Stimulated activated naive CD4-positive, alpha-beta T cell (primary cell): Measurements from ENCODE around the gene UBE4B.
"Not testable (repeated sequence)": the region's sequence is repeated elsewhere in the genome, so short reads cannot be mapped to it uniquely, and the experiment has no call there.

Experiments used
- DNase-seq, 6 experiments: peaks; one replicate each; lab custom pipeline; 2025; lab: John Stamatoyannopoulos, UW

The UBE4B gene

GRCh38 chr1:10032590-10033358 lies at the start of gene UBE4B:
Gene UBE4B, plus strand, starts transcription at chr1:10032958. Its CDS starts 713 bp downstream, at chr1:10033671.
- DNase-seq = peak; percentile 96 to 100 (median 98)

GRCh38 chr1:9984253-9984652 lies 48.5 kb upstream of the UBE4B start:
- DNase-seq = no peak

- no peak for DNase-seq
Observed at GRCh38 chr1:9985001-9985400, 47.8 kb upstream of the UBE4B start.

- no peak for DNase-seq
Observed at GRCh38 chr1:9989773-9990172, 43.0 kb upstream of the UBE4B start.

GRCh38 chr1:9990944-9991343 lies 41.8 kb upstream of the UBE4B start:
- no peak for DNase-seq

- DNase-seq = no peak
Observed at GRCh38 chr1:9992910-9993309, 39.8 kb upstream of the UBE4B start.

- DNase-seq = no peak
Observed at GRCh38 chr1:9993561-9994075, 39.1 kb upstream of the UBE4B start.

- no peak for DNase-seq
Observed at GRCh38 chr1:9996624-9997582, 35.9 kb upstream of the UBE4B start, which contains the start of gene RBP7. Gene RBP7, plus strand, starts transcription at chr1:9997228. Its CDS starts 31 bp downstream, at chr1:9997259.

- DNase-seq = no peak
Observed at GRCh38 chr1:10001016-10001665, 31.6 kb upstream of the UBE4B start.

GRCh38 chr1:10005248-10005647 lies 27.5 kb upstream of the UBE4B start:
- not testable (repeated sequence) for DNase-seq

GRCh38 chr1:10007169-10007568 lies 25.6 kb upstream of the UBE4B start:
- DNase-seq = no peak

GRCh38 chr1:10014016-10014415 lies 18.7 kb upstream of the UBE4B start:
- DNase-seq = no peak

GRCh38 chr1:10019561-10019960 lies 13.2 kb upstream of the UBE4B start:
- no peak for DNase-seq

- no peak for DNase-seq
Observed at GRCh38 chr1:10020086-10020485, 12.7 kb upstream of the UBE4B start.

GRCh38 chr1:10020678-10021077 lies 12.1 kb upstream of the UBE4B start:
- DNase-seq = not testable (repeated sequence)

GRCh38 chr1:10021992-10022391 lies 10.8 kb upstream of the UBE4B start:
- DNase-seq = not testable (repeated sequence)

GRCh38 chr1:10022656-10023055 lies 10.1 kb upstream of the UBE4B start:
- no peak for DNase-seq

GRCh38 chr1:10025354-10025753 lies 7.4 kb upstream of the UBE4B start:
- no peak for DNase-seq

GRCh38 chr1:10027027-10027426 lies 5.7 kb upstream of the UBE4B start:
- DNase-seq = no peak

- not testable (repeated sequence) for DNase-seq
Observed at GRCh38 chr1:10028956-10029500, 3.7 kb upstream of the UBE4B start.

- no peak for DNase-seq
Observed at GRCh38 chr1:10031461-10031860, 1.3 kb upstream of the UBE4B start.
